Measurements from ENCODE around the gene TMEM150A. TPM values are rescaled to one million over a fixed set of nuclear protein-coding genes. Genes with fewer than 3 reads are reported as not detected.

Gene TMEM150A
- total RNA-seq, 1 donor = 20.6 TPM

DNA sequence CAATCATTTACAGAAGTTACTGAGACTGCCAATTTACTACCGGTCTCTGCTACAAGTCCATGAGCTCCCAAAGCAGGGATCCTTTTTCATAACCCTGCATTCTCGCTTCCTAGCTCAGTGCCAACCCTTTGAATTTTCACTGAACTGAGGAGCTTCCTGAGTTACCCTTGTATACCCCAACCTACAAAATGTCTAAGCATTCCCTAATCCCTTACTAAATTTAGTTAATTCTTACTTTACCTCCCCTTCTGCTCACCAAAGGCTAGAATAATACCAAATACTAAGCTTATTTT lies 53.9 kb downstream of the TMEM150A start:
- Histone ChIP-seq H3K9me3 (ENCODE audit: low read depth, low read length) (no peaks in the 10 kb centered on the region), H4K20me1 (ENCODE audit: insufficient read depth, low read length) (no peaks in the 10 kb centered on the region), H3K4me1 (ENCODE audit: insufficient read depth, low read length) (peaks cover 18% of the 10 kb centered on the region), H2AFZ (ENCODE audit: low read length) (no peak overlapping the region), H3K36me3 (ENCODE audit: insufficient read depth, low read length) (peaks cover 57% of the 10 kb centered on the region), H3K79me2 (ENCODE audit: insufficient read depth, low read length) (no peaks in the 10 kb centered on the region), H3K27ac (ENCODE audit: low read depth, low read length) (no peak overlapping the region), H3K4me3 (ENCODE audit: insufficient read depth, low read length) (no peak overlapping the region), H3K27me3 (ENCODE audit: insufficient read depth, low read length) (no peaks in the 10 kb centered on the region), H3K4me2 (ENCODE audit: insufficient read depth, low read length) (no peak overlapping the region)
- TF ChIP-seq, protein P1, sequence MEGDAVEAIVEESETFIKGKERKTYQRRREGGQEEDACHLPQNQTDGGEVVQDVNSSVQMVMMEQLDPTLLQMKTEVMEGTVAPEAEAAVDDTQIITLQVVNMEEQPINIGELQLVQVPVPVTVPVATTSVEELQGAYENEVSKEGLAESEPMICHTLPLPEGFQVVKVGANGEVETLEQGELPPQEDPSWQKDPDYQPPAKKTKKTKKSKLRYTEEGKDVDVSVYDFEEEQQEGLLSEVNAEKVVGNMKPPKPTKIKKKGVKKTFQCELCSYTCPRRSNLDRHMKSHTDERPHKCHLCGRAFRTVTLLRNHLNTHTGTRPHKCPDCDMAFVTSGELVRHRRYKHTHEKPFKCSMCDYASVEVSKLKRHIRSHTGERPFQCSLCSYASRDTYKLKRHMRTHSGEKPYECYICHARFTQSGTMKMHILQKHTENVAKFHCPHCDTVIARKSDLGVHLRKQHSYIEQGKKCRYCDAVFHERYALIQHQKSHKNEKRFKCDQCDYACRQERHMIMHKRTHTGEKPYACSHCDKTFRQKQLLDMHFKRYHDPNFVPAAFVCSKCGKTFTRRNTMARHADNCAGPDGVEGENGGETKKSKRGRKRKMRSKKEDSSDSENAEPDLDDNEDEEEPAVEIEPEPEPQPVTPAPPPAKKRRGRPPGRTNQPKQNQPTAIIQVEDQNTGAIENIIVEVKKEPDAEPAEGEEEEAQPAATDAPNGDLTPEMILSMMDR (IDR thresholded peaks at IDR 0.05; ENCODE audit: extremely low read depth, low read depth, low read length) = no peak
- DNase-seq (ENCODE audit: insufficient read length, low spot score, missing footprints) = no peak

Small RNA genes lying within 50 kb of the gene (small RNA-seq; reads per million reads assigned to genes)
- not detected for gene RN7SL126P

Other genes with a start within 250 kb of the TMEM150A start
- gene RETSAT, start 248.2 kb downstream of the TMEM150A start, total RNA-seq = 41.6 and 62.5 TPM in 2 replicates
- 20.9 and 22.1 TPM in 2 replicates for gene ELMOD3, start 247.9 kb downstream of the TMEM150A start, total RNA-seq
- gene CAPG, start 192.3 kb downstream of the TMEM150A start, total RNA-seq = 97.2 and 140 TPM in 2 replicates
- gene SH2D6, start 184.0 kb downstream of the TMEM150A start, total RNA-seq = under 0.01 TPM in 1 of 2 replicates, not detected in the other
- gene MAT2A, start 63.5 kb downstream of the TMEM150A start, total RNA-seq = 124 and 142 TPM in 2 replicates
- 40.9 and 52.5 TPM in 2 replicates for gene GGCX, start 41.2 kb downstream of the TMEM150A start, total RNA-seq
- gene VAMP8, start 25.1 kb downstream of the TMEM150A start, total RNA-seq = 2.1 and 2.5 TPM in 2 replicates
- gene VAMP5, start 18.3 kb downstream of the TMEM150A start, total RNA-seq = 21.8 and 27.1 TPM in 2 replicates
- gene RNF181, start 7.0 kb downstream of the TMEM150A start, total RNA-seq = 124 and 146 TPM in 2 replicates
- 23.9 and 30.9 TPM in 2 replicates for gene C2orf68, start 9.4 kb upstream of the TMEM150A start, total RNA-seq
- gene USP39, start 13.5 kb upstream of the TMEM150A start, total RNA-seq = 34.8 and 36.9 TPM in 2 replicates
- not detected in 2 replicates for gene SFTPB, start 65.5 kb upstream of the TMEM150A start, total RNA-seq
- not detected in 2 replicates for gene GNLY, start 91.7 kb upstream of the TMEM150A start, total RNA-seq
- 18.6 and 35.1 TPM in 2 replicates for gene ATOH8, start 151.3 kb upstream of the TMEM150A start, total RNA-seq

Measured in osteoblast (primary cell).